HepG2 (cell line): ENCODE data around the gene BARX2. TPM values are rescaled to one million over a fixed set of nuclear protein-coding genes. Genes with fewer than 3 reads are reported as not detected.

Experiments used
- ATAC-seq: fragments of 200-7000 bp; cut with Tn5 transposase; 3 replicates; pipeline ENCODE4 v1.9.1; 2020; ENCODE audit warnings: mild to moderate bottlenecking, moderate library complexity
- BruUV-seq: library from RNA; stranded (reverse); fragments of 400-500 nt; replicated peaks from 2 replicates; lab custom pipeline; 2021; lab: Mats Ljungman, UMichigan
- CTCF ChIA-PET: fragments of 300-600 bp; formaldehyde crosslinking; extraction: SDS; loops from one replicate; lab custom pipeline; 2021; ENCODE audit warnings: low total read pairs, inconsistent platforms, low intra/inter-chr PET ratio; lab: Yijun Ruan, JAX
- POLR2A ChIA-PET: fragments of 350-600 bp; sonication (Branson Sonifier 250); formaldehyde crosslinking; loops from one replicate; lab custom pipeline; 2020; ENCODE audit warnings: antibody characterized with exemption, inconsistent platforms; lab: Yijun Ruan, JAX
- DNase-seq: peaks from one replicate; pipeline ENCODE4 v3.0.0-alpha.2; 2015; ENCODE audit warnings: low spot score
- FAIRE-seq: peaks from 3 replicates; lab custom pipeline; 2011; peaks lifted over from hg19 to GRCh38; lab: Jason Lieb, UNC
- H2AFZ ChIP-seq: one replicate; pipeline ENCODE4 v1.6.1; 2011; ENCODE audit warnings: low read length, inconsistent platforms
- H3K27ac ChIP-seq: fragments of 300-600 bp; 3 replicates; pipeline ENCODE4 v1.8.0; 2011; ENCODE audit warnings: mixed run types, mild to moderate bottlenecking, mixed read lengths, low read length, inconsistent platforms; ENCODE audit not compliant: insufficient read depth; ENCODE audit errors: extremely low read length
- H3K27me3 ChIP-seq, 2 experiments: fragments of 200-600 bp in 1 of 2; 2 replicates in 1 of 2; 3 replicates in 1 of 2; pipeline versions ENCODE4 v1.6.0 to v1.8.0; 2011; ENCODE audit warnings: low read length in 2 of 2, mild to moderate bottlenecking in 2 of 2, moderate library complexity in 2 of 2, inconsistent platforms in 1 of 2; ENCODE audit not compliant: insufficient read depth in 2 of 2, control insufficient read depth in 1 of 2
- H3K36me3 ChIP-seq, 2 experiments: fragments of 200-600 bp in 1 of 2; replicated peaks in 1 of 2; 2 replicates in 1 of 2; 3 replicates in 1 of 2; pipeline versions ENCODE4 v1.5.1 to v1.8.0; 2011; ENCODE audit warnings: low read length in 2 of 2, inconsistent platforms in 1 of 2; ENCODE audit not compliant: insufficient read depth in 2 of 2, control insufficient read depth in 1 of 2
- H3K4me1 ChIP-seq: 2 replicates; pipeline ENCODE4 v1.5.1; 2012; ENCODE audit warnings: low read length, inconsistent platforms; ENCODE audit not compliant: insufficient read depth
- H3K4me2 ChIP-seq: 2 replicates; pipeline ENCODE4 v1.6.0; 2011; ENCODE audit warnings: low read depth, low read length, inconsistent platforms
- H3K4me3 ChIP-seq, 3 experiments: fragments of 200-600 bp in 1 of 3; sonication (generic), shearing (Covaris generic) in 1 of 3; replicated peaks in 1 of 3; 2 replicates each; pipeline ENCODE4 v1.5.1; 2011 to 2016; ENCODE audit warnings: low read length in 3 of 3, inconsistent platforms in 2 of 3, low read depth in 2 of 3, mild to moderate bottlenecking in 2 of 3, control low read depth in 1 of 3, mixed read lengths in 1 of 3; ENCODE audit not compliant: insufficient read depth in 1 of 3
- H3K79me2 ChIP-seq: one replicate; pipeline ENCODE4 v1.6.1; 2011; ENCODE audit warnings: low read length, inconsistent platforms; ENCODE audit not compliant: insufficient read depth
- H3K9ac ChIP-seq: 2 replicates; pipeline ENCODE4 v1.6.0; 2011; ENCODE audit warnings: mild to moderate bottlenecking, low read depth, low read length, inconsistent platforms; ENCODE audit not compliant: insufficient read depth
- H3K9me3 ChIP-seq: 2 replicates; pipeline ENCODE4 v1.5.1; 2012; ENCODE audit warnings: mild to moderate bottlenecking, low read length
- H4K20me1 ChIP-seq: 2 replicates; pipeline ENCODE4 v1.6.0; 2011; ENCODE audit warnings: inconsistent platforms, mild to moderate bottlenecking, low read length, moderate library complexity; ENCODE audit not compliant: insufficient read depth
- CTCF ChIP-seq: sonication (generic); formaldehyde crosslinking; IDR thresholded peaks from 2 replicates; pipeline ENCODE4 v1.5.0; 2020; ENCODE audit warnings: mild to moderate bottlenecking, missing genetic modification reagents, moderate library complexity
- ELK4 ChIP-seq: sonication (generic); formaldehyde crosslinking; IDR thresholded peaks from 2 replicates; pipeline ENCODE4 v1.9.0; 2021; ENCODE audit warnings: missing genetic modification reagents, borderline replicate concordance
- MYC ChIP-seq: sonication (generic); formaldehyde crosslinking; IDR thresholded peaks from 2 replicates; pipeline ENCODE4 v1.9.0; 2021; ENCODE audit warnings: missing genetic modification reagents, borderline replicate concordance
- SMC3 ChIP-seq: IDR thresholded peaks from 2 replicates; pipeline ENCODE4 v1.6.1; 2011; ENCODE audit warnings: low read length, improper control_type of control experiment
- STAG1 ChIP-seq: sonication (generic); formaldehyde crosslinking; IDR thresholded peaks from 2 replicates; pipeline ENCODE4 v1.4.0; 2020; ENCODE audit warnings: missing genetic modification reagents
- ZNF235 ChIP-seq: sonication (generic); formaldehyde crosslinking; IDR thresholded peaks from 2 replicates; pipeline ENCODE4 v1.8.1; 2023; ENCODE audit warnings: mild to moderate bottlenecking, missing genetic modification reagents, borderline replicate concordance
- ZNF761 ChIP-seq: sonication (generic); formaldehyde crosslinking; conservative IDR thresholded peaks from 2 replicates; pipeline ENCODE4 v1.4.0; 2020; ENCODE audit warnings: mild to moderate bottlenecking, missing genetic modification reagents
- WGBS: methylation state at CpG from one replicate; pipeline ENCODE4 v1.1.6; 2017; ENCODE audit warnings: low lambda C conversion rate; 5-methylcytosine and 5-hydroxymethylcytosine counted together
- in situ Hi-C: cut with HindIII; loops from 2 replicates; pipeline ENCODE4 v1.10.0; 2017; ENCODE audit warnings: low pct_unique_long_range_greater_than_20kb; ENCODE audit not compliant: extremely low pct_ligation_motif_present
- intact Hi-C: fragments of 100-400 bp; cut with micrococcal nuclease; formaldehyde crosslinking; loops from one replicate; pipeline ENCODE4 v1.10.0; 2022; ENCODE audit not compliant: unreplicated experiment
- polyA plus RNA-seq, 8 experiments: library from polyadenylated mRNA; depleted of rRNA in 3 of 8; stranded (reverse) in 7 of 8; unstranded in 1 of 8; fragments of >200 nt; fragmentation: Illumina TruSeq in 4 of 8; extraction: Trizol in 4 of 8; gene quantifications; 2 replicates each; pipeline versions ENCODE4 v1.2.1 to v1.2.3, GENCODE V29; 2011 to 2016; ENCODE audit warnings: low read depth in 4 of 8, missing spikeins in 1 of 8, mixed read lengths in 1 of 8; ENCODE audit not compliant: insufficient read depth in 1 of 8
- total RNA-seq, 5 experiments: library from RNA; depleted of rRNA; stranded (reverse); fragments of >200 nt; fragmentation: Illumina TruSeq; extraction: Trizol; gene quantifications; 2 replicates each; pipeline ENCODE4 v1.2.3, GENCODE V29; 2016; ENCODE audit warnings: low read depth in 1 of 5
- TF ChIP-seq, protein P1 (sequence below): sonication (generic); formaldehyde crosslinking; IDR thresholded peaks from 2 replicates; pipeline ENCODE4 v1.4.0; 2020; ENCODE audit warnings: missing genetic modification reagents

The BARX2 gene
- total and polyA plus RNA-seq, 2 of the 13 experiments (the other 11 are each of a cell fraction or from before 2014, with no cell fraction given): not detected

DNA sequence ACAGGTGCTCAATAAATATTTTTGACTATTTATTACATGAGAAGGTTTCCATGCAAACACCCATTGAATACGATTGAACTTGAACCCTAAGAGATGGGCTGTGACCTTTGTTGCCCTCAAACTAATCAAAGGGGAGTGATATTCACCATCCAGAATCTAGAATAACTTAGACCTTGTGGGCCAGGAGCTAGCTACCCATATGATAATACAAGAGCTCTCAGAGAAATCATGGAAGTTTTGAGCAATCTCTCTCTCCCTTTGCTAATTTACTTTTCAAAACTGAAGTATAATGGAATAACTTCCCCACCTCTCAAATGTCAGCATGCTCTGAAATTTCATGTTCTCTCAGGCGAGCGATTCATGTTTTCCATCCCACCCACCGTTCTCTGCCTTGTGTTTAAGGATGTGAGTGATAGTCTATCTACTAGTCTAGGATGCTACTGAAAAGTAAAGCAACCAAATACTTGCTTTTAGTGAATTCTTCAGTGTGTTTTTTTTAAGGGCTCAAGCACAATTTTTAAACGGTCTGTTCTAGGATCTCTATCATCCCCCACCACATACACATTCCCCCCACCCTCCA, 33.3 kb downstream of the BARX2 start (continued):
- TF ChIP-seq, protein P1, sequence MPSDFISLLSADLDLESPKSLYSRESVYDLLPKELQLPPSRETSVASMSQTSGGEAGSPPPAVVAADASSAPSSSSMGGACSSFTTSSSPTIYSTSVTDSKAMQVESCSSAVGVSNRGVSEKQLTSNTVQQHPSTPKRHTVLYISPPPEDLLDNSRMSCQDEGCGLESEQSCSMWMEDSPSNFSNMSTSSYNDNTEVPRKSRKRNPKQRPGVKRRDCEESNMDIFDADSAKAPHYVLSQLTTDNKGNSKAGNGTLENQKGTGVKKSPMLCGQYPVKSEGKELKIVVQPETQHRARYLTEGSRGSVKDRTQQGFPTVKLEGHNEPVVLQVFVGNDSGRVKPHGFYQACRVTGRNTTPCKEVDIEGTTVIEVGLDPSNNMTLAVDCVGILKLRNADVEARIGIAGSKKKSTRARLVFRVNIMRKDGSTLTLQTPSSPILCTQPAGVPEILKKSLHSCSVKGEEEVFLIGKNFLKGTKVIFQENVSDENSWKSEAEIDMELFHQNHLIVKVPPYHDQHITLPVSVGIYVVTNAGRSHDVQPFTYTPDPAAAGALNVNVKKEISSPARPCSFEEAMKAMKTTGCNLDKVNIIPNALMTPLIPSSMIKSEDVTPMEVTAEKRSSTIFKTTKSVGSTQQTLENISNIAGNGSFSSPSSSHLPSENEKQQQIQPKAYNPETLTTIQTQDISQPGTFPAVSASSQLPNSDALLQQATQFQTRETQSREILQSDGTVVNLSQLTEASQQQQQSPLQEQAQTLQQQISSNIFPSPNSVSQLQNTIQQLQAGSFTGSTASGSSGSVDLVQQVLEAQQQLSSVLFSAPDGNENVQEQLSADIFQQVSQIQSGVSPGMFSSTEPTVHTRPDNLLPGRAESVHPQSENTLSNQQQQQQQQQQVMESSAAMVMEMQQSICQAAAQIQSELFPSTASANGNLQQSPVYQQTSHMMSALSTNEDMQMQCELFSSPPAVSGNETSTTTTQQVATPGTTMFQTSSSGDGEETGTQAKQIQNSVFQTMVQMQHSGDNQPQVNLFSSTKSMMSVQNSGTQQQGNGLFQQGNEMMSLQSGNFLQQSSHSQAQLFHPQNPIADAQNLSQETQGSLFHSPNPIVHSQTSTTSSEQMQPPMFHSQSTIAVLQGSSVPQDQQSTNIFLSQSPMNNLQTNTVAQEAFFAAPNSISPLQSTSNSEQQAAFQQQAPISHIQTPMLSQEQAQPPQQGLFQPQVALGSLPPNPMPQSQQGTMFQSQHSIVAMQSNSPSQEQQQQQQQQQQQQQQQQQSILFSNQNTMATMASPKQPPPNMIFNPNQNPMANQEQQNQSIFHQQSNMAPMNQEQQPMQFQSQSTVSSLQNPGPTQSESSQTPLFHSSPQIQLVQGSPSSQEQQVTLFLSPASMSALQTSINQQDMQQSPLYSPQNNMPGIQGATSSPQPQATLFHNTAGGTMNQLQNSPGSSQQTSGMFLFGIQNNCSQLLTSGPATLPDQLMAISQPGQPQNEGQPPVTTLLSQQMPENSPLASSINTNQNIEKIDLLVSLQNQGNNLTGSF (CRISPR knock-in tag): no peak
- TF ChIP-seq MYC (CRISPR knock-in tag) (no peak), ZNF761 (CRISPR knock-in tag) (no peak), ZNF235 (CRISPR knock-in tag) (no peak)

GRCh38 chr11:129410395-129410960, 34.8 kb downstream of the BARX2 start:
- intact Hi-C loops (no loop called here), in situ Hi-C loops (no loop called here)
- Histone ChIP-seq H3K27me3 (peaks cover 0 to 12% of the 10 kb centered on the region in 2 experiments; a peak in 4 of 5 replicates), H3K4me3 (no peak overlapping the region), H3K4me1 (no peaks in the 10 kb centered on the region), H3K9ac (no peak overlapping the region), H4K20me1 (no peaks in the 10 kb centered on the region), H3K27ac (no peak overlapping the region), H3K9me3 (no peaks in the 10 kb centered on the region), H3K36me3 (no peaks in the 10 kb centered on the region), H3K4me2 (no peak overlapping the region), H3K79me2 (no peaks in the 10 kb centered on the region), H2AFZ (no peak overlapping the region)
- FAIRE-seq (no peak), DNase-seq (no peak), ATAC-seq (peak; percentile 60)
- 23% methylated on average over 3 of the region's 3 CpGs for WGBS
- ChIA-PET POLR2A (no interaction called here), CTCF (interaction anchor here (1.2 kb wide), 1 partner anchor 286 kb away, joined by 4 read pairs; no protein-coding TSS in a partner anchor)
- no TSS peak for BruUV-seq
- TF ChIP-seq SMC3: peak; percentile 10; the same call in 1 of the 2 replicates
- peak; percentile 39 for TF ChIP-seq CTCF (CRISPR knock-in tag)
- TF ChIP-seq ELK4 (CRISPR knock-in tag): no peak
- peak; percentile 42 for TF ChIP-seq STAG1
